Body of pancreas (tissue), 4 donors: ENCODE results near the gene SPHK2. TPM values are rescaled to one million over a fixed set of nuclear protein-coding genes. Genes with fewer than 3 reads are reported as not detected.

Experiments used
- ATAC-seq: fragments of 150-250 bp; one replicate; pipeline ENCODE4 v1.9.1; 2016
- DNase-seq, 4 donors: peaks; one replicate each; pipeline ENCODE4 v3.0.0-alpha.2; 2019
- H3K27ac ChIP-seq, 4 donors: fragments of 200-600 bp; sonication (generic); 1 replicate in 3 of 4; 2 replicates in 1 of 4; pipeline versions ENCODE4 v1.5.1 to v1.6.1; 2016 to 2019; ENCODE audit warnings: mild to moderate bottlenecking in 1 of 4, mixed read lengths in 1 of 4, moderate library complexity in 1 of 4
- H3K27me3 ChIP-seq, 2 donors: fragments of 200-600 bp; sonication (generic); one replicate each; pipeline ENCODE4 v1.6.0; 2016; ENCODE audit warnings: mild to moderate bottlenecking in 1 of 2
- H3K36me3 ChIP-seq, 2 donors: fragments of 200-600 bp; sonication (generic); replicated peaks in 1 of 2; 2 replicates each; pipeline ENCODE4 v1.5.1; 2016; ENCODE audit warnings: low read depth in 2 of 2; ENCODE audit not compliant: insufficient read depth in 1 of 2
- H3K4me1 ChIP-seq: fragments of 200-600 bp; sonication (generic); one replicate; pipeline ENCODE4 v1.6.0; 2016
- H3K4me3 ChIP-seq, 2 donors: fragments of 200-600 bp; sonication (generic); 1 replicate in 1 of 2; 2 replicates in 1 of 2; pipeline ENCODE4 v1.5.1; 2016 to 2019
- H3K9me3 ChIP-seq, 3 donors: fragments of 200-600 bp; sonication (generic); 1 replicate in 2 of 3; 2 replicates in 1 of 3; pipeline ENCODE4 v1.5.1; 2016
- CTCF ChIP-seq, 7 experiments: fragments of 450-650 bp in 4 of 7; fragments of 200-600 bp in 3 of 7; sonication (generic) in 3 of 7; IDR thresholded peaks; one replicate each; pipeline ENCODE4 v1.5.1; 2016 to 2019; ENCODE audit warnings: antibody characterized with exemption in 7 of 7
- POLR2A ChIP-seq, 3 donors: fragments of 450-650 bp; IDR thresholded peaks; one replicate each; pipeline ENCODE4 v1.6.1; 2016; ENCODE audit warnings: antibody characterized with exemption in 3 of 3, mild to moderate bottlenecking in 2 of 3
- WGBS, 2 donors: methylation state at CpG; one replicate each; pipeline ENCODE4 v1.1.5; 2017; 5-methylcytosine and 5-hydroxymethylcytosine counted together
- intact Hi-C: fragments of 100-400 bp; cut with DNase I; formaldehyde crosslinking; loops from one replicate; pipeline ENCODE4 v1.15.1; 2023
- total RNA-seq, 2 donors: library from RNA; depleted of rRNA; stranded (reverse); fragments of >200 nt; gene quantifications; one replicate each; pipeline ENCODE4 v1.1.0, GENCODE V29; 2016

SPHK2 gene
- total RNA-seq, 2 donors from 2014 or later: 8.3 to 37.6 TPM

- peaks cover 12% of the 10 kb centered on the region for H3K4me1 ChIP-seq
- no peak overlapping the region for H3K4me3 ChIP-seq
- peak; percentile 87 for ATAC-seq
- no peak overlapping the region for H3K27ac ChIP-seq
- intact Hi-C loops: no loop called here
- peak; percentile 91 to 96 (median 92) for DNase-seq
- no peaks in the 10 kb centered on the region for H3K36me3 ChIP-seq
- no peaks in the 10 kb centered on the region for H3K9me3 ChIP-seq
- WGBS, 2 donors: 4 to 5% methylated on average over 30 to 36 of the region's 36 CpGs
- H3K27me3 ChIP-seq: no peaks in the 10 kb centered on the region
- TF ChIP-seq POLR2A (IDR thresholded peaks at IDR 0.05) (no peak), CTCF (IDR thresholded peaks at IDR 0.05) (peak; percentile 82 to 97 (median 91))
Observed at GRCh38 chr19:48588670-48589401, 30.5 kb upstream of the SPHK2 start.

- Histone ChIP-seq H3K27ac (no peak overlapping the region), H3K9me3 (no peaks in the 10 kb centered on the region), H3K4me1 (peaks cover 7% of the 10 kb centered on the region), H3K27me3 (no peaks in the 10 kb centered on the region), H3K4me3 (no peak overlapping the region), H3K36me3 (no peaks in the 10 kb centered on the region)
- TF ChIP-seq CTCF (IDR thresholded peaks at IDR 0.05): no peak
- no peak for TF ChIP-seq POLR2A (IDR thresholded peaks at IDR 0.05)
- DNase-seq: no peak
- WGBS, 2 donors: 57 to 88% methylated on average over 3 to 5 of the region's 5 CpGs
- intact Hi-C loops: loop anchor here (10.0 kb wide), 1 partner anchor 276 kb away; no protein-coding TSS in a partner anchor
- ATAC-seq: no peak
Observed at GRCh38 chr19:48591021-48591420, 28.3 kb upstream of the SPHK2 start.

GRCh38 chr19:48595171-48595570, 24.1 kb upstream of the SPHK2 start:
- H3K27me3 ChIP-seq: no peaks in the 10 kb centered on the region
- TF ChIP-seq CTCF (IDR thresholded peaks at IDR 0.05): no peak
- TF ChIP-seq POLR2A (IDR thresholded peaks at IDR 0.05): no peak
- ATAC-seq (no peak), DNase-seq (no peak)
- H3K9me3 ChIP-seq: no peaks in the 10 kb centered on the region
- WGBS, 2 donors: 80% methylated on average over 8 to 9 of the region's 9 CpGs
- H3K4me3 ChIP-seq: no peak overlapping the region
- H3K27ac ChIP-seq: no peak overlapping the region
- no peaks in the 10 kb centered on the region for H3K36me3 ChIP-seq
- H3K4me1 ChIP-seq: no peaks in the 10 kb centered on the region
- intact Hi-C loops: loop anchor here (10.0 kb wide), 1 partner anchor 280 kb away; no protein-coding TSS in a partner anchor

- ATAC-seq: no peak
- Histone ChIP-seq H3K36me3 (no peaks in the 10 kb centered on the region), H3K4me1 (no peaks in the 10 kb centered on the region), H3K27ac (no peak overlapping the region), H3K9me3 (no peaks in the 10 kb centered on the region), H3K27me3 (no peaks in the 10 kb centered on the region), H3K4me3 (no peak overlapping the region)
- TF ChIP-seq CTCF (IDR thresholded peaks at IDR 0.05) (no peak), POLR2A (IDR thresholded peaks at IDR 0.05) (no peak)
- WGBS, 2 donors: 62 to 73% methylated on average over 6 of the region's 6 CpGs
- intact Hi-C loops: loop anchor here (10.0 kb wide), 1 partner anchor 281 kb away; no protein-coding TSS in a partner anchor
- DNase-seq: no peak
Observed at GRCh38 chr19:48595833-48596232, 23.5 kb upstream of the SPHK2 start.
